GM12878 (cell line): Measurements from ENCODE around the gene KATNIP. TPM values are rescaled to one million over a fixed set of nuclear protein-coding genes. Genes with fewer than 3 reads are reported as not detected.

Experiments
- ATAC-seq: fragments of 200-7000 bp; cut with Tn5 transposase; 3 replicates; pipeline ENCODE4 v1.9.1; 2020; ENCODE audit warnings: mild to moderate bottlenecking, moderate library complexity
- BruUV-seq: library from RNA; stranded (reverse); fragments of 400-500 nt; replicated peaks from 2 replicates; lab custom pipeline; 2021; lab: Mats Ljungman, UMichigan
- CTCF ChIA-PET: fragments of 300-600 bp; sonication (Branson Sonifier 250); formaldehyde crosslinking; extraction: SDS; loops from one replicate; lab custom pipeline; 2021; ENCODE audit warnings: inconsistent platforms; lab: Yijun Ruan, JAX
- POLR2A ChIA-PET: fragments of 350-600 bp; formaldehyde crosslinking; extraction: SDS; loops from one replicate; lab custom pipeline; 2021; ENCODE audit warnings: inconsistent platforms; lab: Charles Lee
- RAD21 ChIA-PET: fragments of 300-600 bp; sonication (Branson Sonifier 250); formaldehyde crosslinking; loops from one replicate; lab custom pipeline; 2023; ENCODE audit warnings: antibody characterized with exemption; ENCODE audit not compliant: unreplicated experiment; lab: Charles Lee
- SMC1A ChIA-PET: fragments of 300-600 bp; sonication (Branson Sonifier 250); formaldehyde crosslinking; loops from one replicate; lab custom pipeline; 2023; ENCODE audit not compliant: unreplicated experiment, uncharacterized antibody; lab: Charles Lee
- DNase-seq: peaks from one replicate; pipeline ENCODE4 v3.0.0-alpha.2; 2011; ENCODE audit warnings: low read depth, low spot score
- FAIRE-seq: peaks from 3 replicates; lab custom pipeline; 2011; peaks lifted over from hg19 to GRCh38; lab: Jason Lieb, UNC
- H2AFZ ChIP-seq: 2 replicates; pipeline ENCODE4 v1.6.0; 2011; ENCODE audit warnings: low read depth, low read length, control low read depth; ENCODE audit not compliant: control insufficient read depth
- H3K27ac ChIP-seq: 2 replicates; pipeline ENCODE4 v1.5.1; 2011; ENCODE audit warnings: control low read depth; ENCODE audit not compliant: control insufficient read depth, insufficient read depth
- H3K27me3 ChIP-seq, 2 experiments: replicated peaks in 1 of 2; 2 replicates each; pipeline versions ENCODE4 v1.6.0 to v1.6.1; 2011; ENCODE audit warnings: low read length in 1 of 2; ENCODE audit not compliant: control insufficient read depth in 2 of 2, insufficient read depth in 2 of 2
- H3K36me3 ChIP-seq, 2 experiments: 2 replicates each; pipeline ENCODE4 v1.5.1; 2011; ENCODE audit warnings: low read length in 1 of 2; ENCODE audit not compliant: control insufficient read depth in 2 of 2, insufficient read depth in 2 of 2
- H3K4me1 ChIP-seq: 2 replicates; pipeline ENCODE4 v1.6.1; 2011; ENCODE audit warnings: mild to moderate bottlenecking, low read length, moderate library complexity, mixed read lengths; ENCODE audit not compliant: control insufficient read depth, insufficient read depth
- H3K4me2 ChIP-seq: 2 replicates; pipeline ENCODE4 v1.6.0; 2011; ENCODE audit warnings: control low read depth; ENCODE audit not compliant: control insufficient read depth, insufficient read depth
- H3K4me3 ChIP-seq: fragments of 200-600 bp; sonication (generic); 2 replicates; pipeline ENCODE4 v1.5.1; 2016
- H3K79me2 ChIP-seq: 2 replicates; pipeline ENCODE4 v1.6.0; 2011; ENCODE audit warnings: low read length; ENCODE audit not compliant: control insufficient read depth, insufficient read depth
- H3K9ac ChIP-seq: 2 replicates; pipeline ENCODE4 v1.8.0; 2011; ENCODE audit warnings: low read length, control low read depth, mixed read lengths; ENCODE audit not compliant: control insufficient read depth, insufficient read depth
- H3K9me3 ChIP-seq: replicated peaks from 3 replicates; pipeline ENCODE4 v1.5.1; 2011; ENCODE audit warnings: mild to moderate bottlenecking, low read length; ENCODE audit not compliant: control insufficient read depth, insufficient read depth
- H4K20me1 ChIP-seq: 2 replicates; pipeline ENCODE4 v1.6.0; 2011; ENCODE audit not compliant: control insufficient read depth, insufficient read depth
- BMI1 ChIP-seq: fragments of 450-650 bp; IDR thresholded peaks from 2 replicates; pipeline ENCODE4 v1.6.1; 2016; ENCODE audit warnings: mild to moderate bottlenecking, moderate library complexity, borderline replicate concordance
- CBX5 ChIP-seq: sonication (generic); IDR thresholded peaks from 2 replicates; pipeline ENCODE4 v1.6.1; 2016; ENCODE audit warnings: low read depth, moderate library complexity, mild to moderate bottlenecking, inconsistent platforms
- ETV6 ChIP-seq, 2 experiments: fragments of 450-650 bp in 1 of 2; IDR thresholded peaks in 1 of 2; conservative IDR thresholded peaks in 1 of 2; 2 replicates each; pipeline ENCODE4 v1.6.1; 2014; ENCODE audit warnings: antibody characterized with exemption in 1 of 2, borderline replicate concordance in 1 of 2, low read depth in 1 of 2, mild to moderate bottlenecking in 1 of 2, moderate library complexity in 1 of 2
- HDAC6 ChIP-seq: fragments of 200-600 bp; sonication (generic); IDR thresholded peaks from one replicate; pipeline ENCODE4 v1.8.0; 2017; ENCODE audit warnings: antibody characterized with exemption; ENCODE audit not compliant: unreplicated experiment
- IKZF1 ChIP-seq: fragments of 450-650 bp; conservative IDR thresholded peaks from 2 replicates; pipeline ENCODE4 v1.6.1; 2017; ENCODE audit warnings: antibody characterized with exemption, mild to moderate bottlenecking
- KDM1A ChIP-seq: fragments of 200-600 bp; sonication (generic); IDR thresholded peaks from 2 replicates; pipeline ENCODE4 v1.6.1; 2016; ENCODE audit warnings: borderline replicate concordance
- KLF5 ChIP-seq: fragments of 450-650 bp; IDR thresholded peaks from 2 replicates; pipeline ENCODE4 v1.6.1; 2014; ENCODE audit warnings: mild to moderate bottlenecking; ENCODE audit not compliant: partially characterized antibody
- PAX8 ChIP-seq: fragments of 450-650 bp; IDR thresholded peaks from 2 replicates; pipeline ENCODE4 v1.6.1; 2017; ENCODE audit warnings: mild to moderate bottlenecking, moderate library complexity
- RAD21 ChIP-seq: IDR thresholded peaks from 2 replicates; pipeline ENCODE4 v1.6.1; 2011; ENCODE audit warnings: mild to moderate bottlenecking, low read depth, low read length, moderate library complexity; ENCODE audit not compliant: insufficient read depth
- RUNX3 ChIP-seq: IDR thresholded peaks from 2 replicates; pipeline ENCODE4 v1.6.1; 2012; ENCODE audit warnings: low read length, inconsistent platforms
- SMAD5 ChIP-seq: IDR thresholded peaks from 2 replicates; pipeline ENCODE4 v1.6.1; 2016; ENCODE audit warnings: antibody characterized with exemption, low read depth
- SRF ChIP-seq, 2 experiments: IDR thresholded peaks; 2 replicates each; pipeline ENCODE4 v1.6.1; 2011; ENCODE audit warnings: low read depth in 2 of 2, low read length in 2 of 2, mild to moderate bottlenecking in 1 of 2, moderate library complexity in 1 of 2
- STAT1 ChIP-seq: fragments of 450-650 bp; conservative IDR thresholded peaks from 2 replicates; pipeline ENCODE4 v1.6.1; 2014; ENCODE audit warnings: antibody characterized with exemption, mild to moderate bottlenecking
- YBX1 ChIP-seq: fragments of 450-650 bp; IDR thresholded peaks from 2 replicates; pipeline ENCODE4 v1.6.1; 2016; ENCODE audit warnings: antibody characterized with exemption
- WGBS: methylation state at CpG from one replicate; pipeline ENCODE4 v1.1.6; 2016; ENCODE audit warnings: low lambda C conversion rate; ENCODE audit not compliant: insufficient replicate concordance, insufficient coverage; ENCODE audit errors: missing lambda C conversion rate; 5-methylcytosine and 5-hydroxymethylcytosine counted together
- in situ Hi-C: fragments of 300-500 bp; cut with MboI; formaldehyde crosslinking; loops from 9 replicates; pipeline ENCODE4 v1.14.3; 2018; ENCODE audit warnings: mixed read lengths
- intact Hi-C: fragments of 100-400 bp; cut with micrococcal nuclease; formaldehyde crosslinking; loops from one replicate; pipeline ENCODE4 v1.14.2; 2022; ENCODE audit not compliant: unreplicated experiment
- polyA plus RNA-seq, 11 experiments: library from polyadenylated mRNA; depleted of rRNA in 4 of 11; unstranded in 6 of 11; stranded (reverse) in 5 of 11; fragments of >200 nt; fragmentation: Nextera tagmentation in 4 of 11; fragmentation: Illumina TruSeq in 1 of 11; extraction: Ambion mirVana in 4 of 11; extraction: Trizol in 1 of 11; gene quantifications; 1 replicate in 1 of 11; 2 replicates in 10 of 11; pipeline versions ENCODE4 v1.2.1 to v1.2.3, GENCODE V29; 2011 to 2016; ENCODE audit warnings: inconsistent platforms in 2 of 11, missing spikeins in 2 of 11, low read depth in 1 of 11
- total RNA-seq, 4 experiments: library from RNA; depleted of rRNA in 3 of 4; stranded (reverse); fragments of >200 nt in 3 of 4; fragmentation: Illumina TruSeq in 1 of 4; extraction: Trizol in 1 of 4; gene quantifications; 2 replicates each; pipeline versions ENCODE4 v1.2.1 to v1.2.3, GENCODE V29; 2013 to 2021
- TF ChIP-seq, protein P1 (sequence below): IDR thresholded peaks from 2 replicates; pipeline ENCODE4 v1.6.1; 2012; ENCODE audit warnings: low read depth, low read length, improper control_type of control experiment
- TF ChIP-seq, protein P2 (sequence below): IDR thresholded peaks from 2 replicates; pipeline ENCODE4 v1.6.1; 2011; ENCODE audit warnings: low read depth, mild to moderate bottlenecking, low read length, moderate library complexity, borderline replicate concordance; ENCODE audit errors: extremely low read depth
- TF ChIP-seq, protein P3 (sequence below): IDR thresholded peaks from 2 replicates; pipeline ENCODE4 v1.6.1; 2011; ENCODE audit warnings: borderline replicate concordance, low read depth, mild to moderate bottlenecking, moderate library complexity, low read length; ENCODE audit not compliant: insufficient read depth, poor library complexity, severe bottlenecking

KATNIP gene
- total and polyA plus RNA-seq, 10 of the 15 experiments (the other 5 are each of a cell fraction or from before 2014, with no cell fraction given) = 1.6 to 13.8 (median 9.1) TPM

DNA sequence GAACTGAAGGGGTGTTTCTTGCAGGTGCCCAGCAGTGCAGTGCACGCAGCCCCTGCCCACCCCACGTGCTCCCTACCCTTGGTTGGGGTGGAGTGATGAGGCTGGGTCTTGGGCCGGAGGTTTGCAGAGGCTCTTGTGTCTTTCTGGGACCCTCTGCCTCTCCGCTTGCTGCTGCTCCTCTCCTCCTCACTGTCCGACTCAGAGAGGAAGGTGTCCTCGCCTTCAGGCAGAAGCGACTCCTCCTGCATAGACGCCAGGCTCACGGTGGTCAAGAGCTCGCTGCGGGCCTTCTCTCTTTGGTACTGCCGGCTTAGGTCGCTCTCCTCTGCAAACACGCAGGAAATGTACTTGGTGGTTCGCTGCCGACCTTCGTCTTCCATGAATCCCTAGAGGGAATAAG lies 43.2 kb upstream of the KATNIP start:
- no peaks in the 10 kb centered on the region; the same call in 1 of the 2 replicates for H4K20me1 ChIP-seq
- ChIA-PET CTCF (no interaction called here), POLR2A (no interaction called here), SMC1A (no interaction called here), RAD21 (no interaction called here)
- DNase-seq (no peak), ATAC-seq (no peak), FAIRE-seq (no peak)
- WGBS = 97% methylated on average over 17 of the region's 17 CpGs
- no peak overlapping the region for H3K9ac ChIP-seq
- peaks cover 24 to 52% of the 10 kb centered on the region in 2 experiments for H3K36me3 ChIP-seq
- no peaks in the 10 kb centered on the region for H3K27me3 ChIP-seq
- H3K4me2 ChIP-seq = no peak overlapping the region
- no TSS peak for BruUV-seq
- no peaks in the 10 kb centered on the region for H3K4me1 ChIP-seq
- no peak overlapping the region for H3K27ac ChIP-seq
- H3K9me3 ChIP-seq = no peaks in the 10 kb centered on the region
- no peak overlapping the region for H3K4me3 ChIP-seq
- in situ Hi-C loops = no loop called here
- no peaks in the 10 kb centered on the region for H3K79me2 ChIP-seq
- H2AFZ ChIP-seq = no peak overlapping the region
- TF ChIP-seq STAT1 (no peak), BMI1 (no peak), IKZF1 (no peak), KDM1A (no peak), HDAC6 (no peak), CBX5 (no peak), SMAD5 (no peak), ETV6 (conservative IDR thresholded peaks at IDR 0.05 in 1 of 2, IDR thresholded peaks at IDR 0.05 in 1 of 2; ENCODE audit: borderline replicate concordance in 1 of 2, low read depth in 1 of 2) (no peak), RAD21 (no peak), YBX1 (no peak), RUNX3 (no peak), PAX8 (no peak), SRF (IDR thresholded peaks at IDR 0.05; ENCODE audit: low read depth in 2 of 2, low read length in 2 of 2) (no peak), KLF5 (no peak)
- TF ChIP-seq, protein P1, sequence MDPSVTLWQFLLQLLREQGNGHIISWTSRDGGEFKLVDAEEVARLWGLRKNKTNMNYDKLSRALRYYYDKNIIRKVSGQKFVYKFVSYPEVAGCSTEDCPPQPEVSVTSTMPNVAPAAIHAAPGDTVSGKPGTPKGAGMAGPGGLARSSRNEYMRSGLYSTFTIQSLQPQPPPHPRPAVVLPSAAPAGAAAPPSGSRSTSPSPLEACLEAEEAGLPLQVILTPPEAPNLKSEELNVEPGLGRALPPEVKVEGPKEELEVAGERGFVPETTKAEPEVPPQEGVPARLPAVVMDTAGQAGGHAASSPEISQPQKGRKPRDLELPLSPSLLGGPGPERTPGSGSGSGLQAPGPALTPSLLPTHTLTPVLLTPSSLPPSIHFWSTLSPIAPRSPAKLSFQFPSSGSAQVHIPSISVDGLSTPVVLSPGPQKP = no peak
- TF ChIP-seq, protein P2, sequence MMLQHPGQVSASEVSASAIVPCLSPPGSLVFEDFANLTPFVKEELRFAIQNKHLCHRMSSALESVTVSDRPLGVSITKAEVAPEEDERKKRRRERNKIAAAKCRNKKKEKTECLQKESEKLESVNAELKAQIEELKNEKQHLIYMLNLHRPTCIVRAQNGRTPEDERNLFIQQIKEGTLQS = no peak
- TF ChIP-seq, protein P3, sequence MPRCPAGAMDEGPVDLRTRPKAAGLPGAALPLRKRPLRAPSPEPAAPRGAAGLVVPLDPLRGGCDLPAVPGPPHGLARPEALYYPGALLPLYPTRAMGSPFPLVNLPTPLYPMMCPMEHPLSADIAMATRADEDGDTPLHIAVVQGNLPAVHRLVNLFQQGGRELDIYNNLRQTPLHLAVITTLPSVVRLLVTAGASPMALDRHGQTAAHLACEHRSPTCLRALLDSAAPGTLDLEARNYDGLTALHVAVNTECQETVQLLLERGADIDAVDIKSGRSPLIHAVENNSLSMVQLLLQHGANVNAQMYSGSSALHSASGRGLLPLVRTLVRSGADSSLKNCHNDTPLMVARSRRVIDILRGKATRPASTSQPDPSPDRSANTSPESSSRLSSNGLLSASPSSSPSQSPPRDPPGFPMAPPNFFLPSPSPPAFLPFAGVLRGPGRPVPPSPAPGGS = no peak
- intact Hi-C loops = no loop called here
